Activated naive CD4-positive, alpha-beta T cell (primary cell): ENCODE data around the gene RTBDN.

Experiments
- DNase-seq, 4 experiments: peaks; one replicate each; lab custom pipeline; 2025; lab: John Stamatoyannopoulos, UW

Gene RTBDN

GRCh38 chr19:12782424-12783290 is 51.7 kb downstream of the RTBDN start:
- peak; percentile 63 to 94 (median 77) for DNase-seq

GRCh38 chr19:12782174-12782423 is 52.3 kb downstream of the RTBDN start:
- no peak for DNase-seq

GRCh38 chr19:12779162-12779993 is 55.0 kb downstream of the RTBDN start:
- DNase-seq, result no peak

GRCh38 chr19:12778905-12779161 is 55.5 kb downstream of the RTBDN start:
- DNase-seq, result no peak

- DNase-seq, result peak in 1 of 4 experiments; percentile 16
These were observed 56.1 kb downstream of the RTBDN start for GRCh38 chr19:12778017-12778904.

- peak; percentile 51 to 82 (median 62) for DNase-seq
These were observed 57.0 kb downstream of the RTBDN start for GRCh38 chr19:12777217-12778016.
